Bone marrow (tissue), 2 donors: ENCODE measurements around the gene GLI1.
"Not testable (repeated sequence)": the region's sequence is repeated elsewhere in the genome, so short reads cannot be mapped to it uniquely, and the experiment has no call there.

Experiments used
- DNase-seq, 2 donors: peaks; one replicate each; lab custom pipeline; 2025; lab: John Stamatoyannopoulos, UW

The GLI1 gene

GRCh38 chr12:57441846-57442427 is 17.6 kb upstream of the GLI1 start:
- DNase-seq: no peak

GRCh38 chr12:57444337-57444736 is 15.2 kb upstream of the GLI1 start:
- DNase-seq: not testable (repeated sequence)

- no peak for DNase-seq
These were observed 14.8 kb upstream of the GLI1 start for GRCh38 chr12:57444744-57445143.

- DNase-seq: no peak
These were observed 13.2 kb upstream of the GLI1 start for GRCh38 chr12:57446292-57446960.

- DNase-seq: no peak
These were observed 10.9 kb upstream of the GLI1 start for GRCh38 chr12:57448669-57449068.

GRCh38 chr12:57449375-57449774 is 10.2 kb upstream of the GLI1 start:
- DNase-seq: no peak

GRCh38 chr12:57450057-57450456 is 9.5 kb upstream of the GLI1 start:
- DNase-seq: no peak

- no peak for DNase-seq
These were observed 8.3 kb upstream of the GLI1 start for GRCh38 chr12:57451233-57451778.

GRCh38 chr12:57452181-57452936 is 7.2 kb upstream of the GLI1 start:
- DNase-seq: peak in 1 of 2 donors; percentile 67

- peak; percentile 20 to 21 for DNase-seq
These were observed 6.6 kb upstream of the GLI1 start for GRCh38 chr12:57452937-57453509.

GRCh38 chr12:57454213-57454565 is 5.4 kb upstream of the GLI1 start:
- DNase-seq: no peak

- no peak for DNase-seq
These were observed 4.8 kb upstream of the GLI1 start, which contains the start of gene INHBE for GRCh38 chr12:57454566-57455373. INHBE (plus strand) TSS chr12:57455307; CDS start chr12:57455537, 230 bp downstream.

- no peak for DNase-seq
These were observed 4.0 kb upstream of the GLI1 start for GRCh38 chr12:57455374-57456144.

GRCh38 chr12:57456145-57456700 is 3.4 kb upstream of the GLI1 start:
- DNase-seq: peak in 1 of 2 donors; percentile 25

- no peak for DNase-seq
These were observed 2.7 kb upstream of the GLI1 start for GRCh38 chr12:57456737-57457490.

GRCh38 chr12:57458665-57459054 is 925 bp upstream of the GLI1 start:
- DNase-seq: no peak

- DNase-seq: peak; percentile 75 to 98
These were observed 383 bp upstream of the GLI1 start for GRCh38 chr12:57459055-57459749.

- no peak for DNase-seq
These were observed 841 bp downstream of the GLI1 start for GRCh38 chr12:57460468-57460784.

GRCh38 chr12:57460841-57461275 is 1.3 kb downstream of the GLI1 start:
- DNase-seq: no peak
